Neural progenitor cell (in vitro differentiated cells): ENCODE data around the gene COL5A3. TPM values are rescaled to one million over a fixed set of nuclear protein-coding genes. Genes with fewer than 3 reads are reported as not detected.
A peak's percentile ranks its signal among the peaks of the same experiment; 100 is the strongest.

Experiments
- DNase-seq: peaks from one replicate; pipeline ENCODE4 v3.0.0-alpha.2; 2016; ENCODE audit warnings: low spot score
- H2AFZ ChIP-seq: fragments of 200-600 bp; sonication (generic); replicated peaks from 2 replicates; pipeline ENCODE4 v1.6.1; 2016; ENCODE audit warnings: antibody characterized with exemption
- H3F3A ChIP-seq: fragments of 200-600 bp; sonication (generic); 2 replicates; pipeline ENCODE4 v1.6.1; 2016; ENCODE audit warnings: antibody characterized with exemption, low read depth
- H3K27ac ChIP-seq: fragments of 200-600 bp; sonication (generic); 2 replicates; pipeline ENCODE4 v1.5.1; 2016; ENCODE audit warnings: mild to moderate bottlenecking
- H3K27me3 ChIP-seq: fragments of 200-600 bp; sonication (generic); 2 replicates; pipeline ENCODE4 v1.6.1; 2016; ENCODE audit warnings: mild to moderate bottlenecking, moderate library complexity
- H3K36me3 ChIP-seq: fragments of 200-600 bp; sonication (generic); 2 replicates; pipeline ENCODE4 v1.5.1; 2016
- H3K4me1 ChIP-seq: fragments of 200-600 bp; sonication (generic); 2 replicates; pipeline ENCODE4 v1.6.1; 2016; ENCODE audit warnings: mixed run types
- H3K4me2 ChIP-seq: fragments of 200-600 bp; sonication (generic); 2 replicates; pipeline ENCODE4 v1.6.1; 2016
- H3K4me3 ChIP-seq: fragments of 200-600 bp; sonication (generic); 2 replicates; pipeline ENCODE4 v1.5.1; 2016
- H3K79me2 ChIP-seq: fragments of 200-600 bp; sonication (generic); 2 replicates; pipeline ENCODE4 v1.6.1; 2016; ENCODE audit warnings: low read depth
- H3K9ac ChIP-seq: fragments of 200-600 bp; sonication (generic); 2 replicates; pipeline ENCODE4 v1.6.1; 2016
- H3K9me3 ChIP-seq: fragments of 200-600 bp; sonication (generic); 2 replicates; pipeline ENCODE4 v1.5.1; 2016; ENCODE audit warnings: low read depth
- H4K20me1 ChIP-seq: fragments of 200-600 bp; sonication (generic); 2 replicates; pipeline ENCODE4 v1.6.1; 2016; ENCODE audit warnings: low read depth
- H3K27ac Mint-ChIP-seq: 3 replicates; pipeline ENCODE4 v1.8.0; 2021; ENCODE audit warnings: mixed read lengths
- H3K27me3 Mint-ChIP-seq: 2 replicates; pipeline ENCODE4 v1.8.0; 2022; ENCODE audit warnings: low read depth, mild to moderate bottlenecking, inconsistent platforms, moderate library complexity, mixed read lengths; ENCODE audit not compliant: insufficient read depth
- H3K36me3 Mint-ChIP-seq: 3 replicates; pipeline ENCODE4 v1.8.0; 2021; ENCODE audit warnings: mixed read lengths
- H3K4me1 Mint-ChIP-seq: 3 replicates; pipeline ENCODE4 v1.8.0; 2021; ENCODE audit warnings: mixed read lengths
- H3K4me3 Mint-ChIP-seq: 3 replicates; pipeline ENCODE4 v1.8.0; 2021; ENCODE audit warnings: mild to moderate bottlenecking, moderate library complexity, mixed read lengths
- H3K9me3 Mint-ChIP-seq: 3 replicates; pipeline ENCODE4 v1.8.0; 2020; ENCODE audit warnings: mixed read lengths
- CTCF ChIP-seq: fragments of 200-600 bp; sonication (generic); IDR thresholded peaks from 2 replicates; pipeline ENCODE4 v1.5.1; 2017; ENCODE audit warnings: antibody characterized with exemption, mild to moderate bottlenecking
- EZH2 ChIP-seq: fragments of 200-600 bp; sonication (generic); IDR thresholded peaks from 2 replicates; pipeline ENCODE4 v1.6.1; 2017; ENCODE audit warnings: antibody characterized with exemption, mild to moderate bottlenecking, moderate library complexity
- EZH2phosphoT487 ChIP-seq: fragments of 200-600 bp; sonication (generic); IDR thresholded peaks from 2 replicates; pipeline ENCODE4 v1.6.1; 2017; ENCODE audit warnings: antibody characterized with exemption
- total RNA-seq: library from RNA; depleted of rRNA; stranded (reverse); fragments of >200 nt; gene quantifications from 2 replicates; pipeline ENCODE4 v1.2.3, GENCODE V29; 2015; ENCODE audit warnings: low replicate concordance

COL5A3 gene
- total RNA-seq, 1 donor from 2014 or later: not detected

GRCh38 chr19:9914315-9915207 lies 95.7 kb downstream of the COL5A3 start:
- TF ChIP-seq CTCF: peak; percentile 78
- TF ChIP-seq EZH2: peak; percentile 30
- TF ChIP-seq EZH2phosphoT487: no peak
- peak overlapping the region; percentile 100 for H3K4me2 ChIP-seq
- H3K9me3 Mint-ChIP-seq: no peaks in the 10 kb centered on the region
- no peaks in the 10 kb centered on the region for H3K36me3 ChIP-seq
- peak overlapping the region; percentile 66 for H3K4me3 ChIP-seq
- peaks cover 6% of the 10 kb centered on the region for H3K4me1 ChIP-seq
- peaks cover 15% of the 10 kb centered on the region for H3K4me1 Mint-ChIP-seq
- H3F3A ChIP-seq: no peaks in the 10 kb centered on the region
- no peaks in the 10 kb centered on the region for H3K36me3 Mint-ChIP-seq
- peak overlapping the region; percentile 45 for H2AFZ ChIP-seq
- no peak overlapping the region for H3K9ac ChIP-seq
- H4K20me1 ChIP-seq: peaks cover 15% of the 10 kb centered on the region
- no peaks in the 10 kb centered on the region for H3K79me2 ChIP-seq
- peak overlapping the region; percentile 85 for H3K4me3 Mint-ChIP-seq
- H3K27me3 Mint-ChIP-seq: peaks cover 7% of the 10 kb centered on the region
- no peaks in the 10 kb centered on the region for H3K9me3 ChIP-seq
- H3K27me3 ChIP-seq: peaks cover 41% of the 10 kb centered on the region
- no peak overlapping the region for H3K27ac Mint-ChIP-seq
- peak; percentile 93 for DNase-seq
- no peak overlapping the region for H3K27ac ChIP-seq

GRCh38 chr19:9914001-9914314 lies 96.3 kb downstream of the COL5A3 start:
- DNase-seq: peak; percentile 48
- Mint-ChIP-seq H3K27ac (no peak overlapping the region), H3K4me1 (peaks cover 15% of the 10 kb centered on the region), H3K9me3 (no peaks in the 10 kb centered on the region), H3K4me3 (peak overlapping the region; percentile 85), H3K36me3 (no peaks in the 10 kb centered on the region), H3K27me3 (peaks cover 9% of the 10 kb centered on the region)
- H3K9me3 ChIP-seq: no peaks in the 10 kb centered on the region
- H4K20me1 ChIP-seq: peaks cover 15% of the 10 kb centered on the region
- H3K79me2 ChIP-seq: no peaks in the 10 kb centered on the region
- H3K4me3 ChIP-seq: peak overlapping the region; percentile 66
- peaks cover 6% of the 10 kb centered on the region for H3K4me1 ChIP-seq
- H3K36me3 ChIP-seq: no peaks in the 10 kb centered on the region
- no peak for TF ChIP-seq EZH2phosphoT487
- TF ChIP-seq CTCF: no peak
- peak overlapping the region; percentile 100 for H3K4me2 ChIP-seq
- peak overlapping the region; percentile 45 for H2AFZ ChIP-seq
- H3K9ac ChIP-seq: no peak overlapping the region
- H3K27ac ChIP-seq: no peak overlapping the region
- peaks cover 41% of the 10 kb centered on the region for H3K27me3 ChIP-seq
- H3F3A ChIP-seq: no peaks in the 10 kb centered on the region

- TF ChIP-seq EZH2: no peak
- peak; percentile 73 for TF ChIP-seq EZH2phosphoT487
- Histone ChIP-seq H3K27me3 (peaks cover 41% of the 10 kb centered on the region), H2AFZ (no peak overlapping the region), H3F3A (no peaks in the 10 kb centered on the region), H3K4me3 (peak overlapping the region; percentile 66), H3K27ac (no peak overlapping the region), H3K79me2 (no peaks in the 10 kb centered on the region), H3K9ac (no peak overlapping the region), H3K4me2 (peak overlapping the region; percentile 100), H4K20me1 (peaks cover 15% of the 10 kb centered on the region), H3K9me3 (no peaks in the 10 kb centered on the region), H3K4me1 (peaks cover 6% of the 10 kb centered on the region), H3K36me3 (no peaks in the 10 kb centered on the region)
- H3K4me3 Mint-ChIP-seq: no peak overlapping the region
- peaks cover 15% of the 10 kb centered on the region for H3K4me1 Mint-ChIP-seq
- H3K27me3 Mint-ChIP-seq: peaks cover 9% of the 10 kb centered on the region
- no peaks in the 10 kb centered on the region for H3K9me3 Mint-ChIP-seq
- DNase-seq: peak; percentile 68
- H3K36me3 Mint-ChIP-seq: no peaks in the 10 kb centered on the region
- no peak overlapping the region for H3K27ac Mint-ChIP-seq
Observed at GRCh38 chr19:9913237-9914000, 96.9 kb downstream of the COL5A3 start.
